ENCODE data around the gene FBXO34. TPM values are rescaled to one million over a fixed set of nuclear protein-coding genes. Genes with fewer than 3 reads are reported as not detected.

The FBXO34 gene
- total and polyA plus RNA-seq, 2 of the 13 experiments (the other 11 are each of a cell fraction or from before 2014, with no cell fraction given): 8.8 to 13.5 TPM

DNA sequence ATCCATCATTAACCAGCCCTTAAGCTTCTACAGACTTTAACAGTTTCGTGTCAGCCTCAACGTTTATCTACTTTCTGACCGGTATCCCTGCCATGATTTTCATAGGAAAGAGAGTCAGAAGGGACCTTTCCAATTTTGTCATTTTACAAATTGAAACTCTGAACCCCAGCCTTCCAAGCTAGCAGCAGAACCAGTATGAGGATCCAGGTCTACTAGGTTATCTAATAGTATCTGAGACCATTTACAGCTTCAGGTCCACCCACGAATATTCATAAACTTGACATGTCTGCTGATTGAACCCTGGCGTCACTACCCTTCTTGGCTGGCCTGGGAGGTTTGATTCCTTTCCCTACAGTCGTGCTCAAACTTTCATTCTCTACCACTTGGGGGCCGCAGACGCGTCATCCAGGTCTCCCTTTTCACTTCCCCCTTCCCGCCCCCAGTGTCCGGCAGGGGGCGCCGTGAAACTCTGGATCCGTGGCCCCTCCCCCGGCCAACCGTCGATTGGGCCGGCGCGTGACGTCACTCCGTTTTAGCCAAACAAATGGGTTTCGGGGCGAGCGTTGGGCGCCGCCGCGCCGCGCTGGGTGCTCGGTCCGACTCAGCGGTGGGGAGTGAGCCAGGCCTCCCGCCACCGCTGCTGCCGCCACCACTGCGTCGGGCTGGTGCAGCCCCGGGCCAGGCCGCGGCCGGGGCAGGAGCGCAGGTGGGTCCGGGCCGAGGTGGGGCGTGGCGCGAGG, at the start of gene FBXO34 (continued):
- TF ChIP-seq, protein P1, sequence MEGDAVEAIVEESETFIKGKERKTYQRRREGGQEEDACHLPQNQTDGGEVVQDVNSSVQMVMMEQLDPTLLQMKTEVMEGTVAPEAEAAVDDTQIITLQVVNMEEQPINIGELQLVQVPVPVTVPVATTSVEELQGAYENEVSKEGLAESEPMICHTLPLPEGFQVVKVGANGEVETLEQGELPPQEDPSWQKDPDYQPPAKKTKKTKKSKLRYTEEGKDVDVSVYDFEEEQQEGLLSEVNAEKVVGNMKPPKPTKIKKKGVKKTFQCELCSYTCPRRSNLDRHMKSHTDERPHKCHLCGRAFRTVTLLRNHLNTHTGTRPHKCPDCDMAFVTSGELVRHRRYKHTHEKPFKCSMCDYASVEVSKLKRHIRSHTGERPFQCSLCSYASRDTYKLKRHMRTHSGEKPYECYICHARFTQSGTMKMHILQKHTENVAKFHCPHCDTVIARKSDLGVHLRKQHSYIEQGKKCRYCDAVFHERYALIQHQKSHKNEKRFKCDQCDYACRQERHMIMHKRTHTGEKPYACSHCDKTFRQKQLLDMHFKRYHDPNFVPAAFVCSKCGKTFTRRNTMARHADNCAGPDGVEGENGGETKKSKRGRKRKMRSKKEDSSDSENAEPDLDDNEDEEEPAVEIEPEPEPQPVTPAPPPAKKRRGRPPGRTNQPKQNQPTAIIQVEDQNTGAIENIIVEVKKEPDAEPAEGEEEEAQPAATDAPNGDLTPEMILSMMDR (CRISPR knock-in tag; IDR thresholded peaks at IDR 0.05): peak; percentile 99
- TF ChIP-seq KDM2A (CRISPR knock-in tag; IDR thresholded peaks at IDR 0.05; ENCODE audit: borderline replicate concordance, low read depth) (peak; percentile 87), ZBTB10 (CRISPR knock-in tag; IDR thresholded peaks at IDR 0.05; ENCODE audit: borderline replicate concordance) (peak; percentile 80; the same call in 1 of the 2 replicates), SOX6 (IDR thresholded peaks at IDR 0.05) (no peak), SOX6 (CRISPR knock-in tag; IDR thresholded peaks at IDR 0.05) (peak; percentile 47), ZNF644 (CRISPR knock-in tag; IDR thresholded peaks at IDR 0.05; ENCODE audit: low read depth) (peak; percentile 55; the same call in 1 of the 2 replicates), ZNF619 (CRISPR knock-in tag; IDR thresholded peaks at IDR 0.05) (no peak), ZEB1 (IDR thresholded peaks at IDR 0.05; ENCODE audit: insufficient replicate concordance, low read depth) (no peak), KLF9 (CRISPR knock-in tag; IDR thresholded peaks at IDR 0.05; ENCODE audit: low read depth) (no peak), SMAD9 (CRISPR knock-in tag; IDR thresholded peaks at IDR 0.05) (no peak), HNF4G (IDR thresholded peaks at IDR 0.05; ENCODE audit: borderline replicate concordance, low read depth, low read length) (no peak), HNF4G (CRISPR knock-in tag; IDR thresholded peaks at IDR 0.05; ENCODE audit: borderline replicate concordance, low read depth) (no peak), HNF4A (CRISPR knock-in tag; IDR thresholded peaks at IDR 0.05) (peak; percentile 4; the same call in 1 of the 2 replicates), ZZZ3 (CRISPR knock-in tag; IDR thresholded peaks at IDR 0.05; ENCODE audit: borderline replicate concordance) (no peak), MAZ (IDR thresholded peaks at IDR 0.05; ENCODE audit: borderline replicate concordance, low read depth, low read length) (peak; percentile 63; the same call in 1 of the 2 replicates), MAZ (CRISPR knock-in tag; IDR thresholded peaks at IDR 0.05; ENCODE audit: low read depth) (peak; percentile 74), ZFY (CRISPR knock-in tag; IDR thresholded peaks at IDR 0.05) (peak; percentile 87; the same call in 1 of the 2 replicates), YEATS2 (CRISPR knock-in tag; IDR thresholded peaks at IDR 0.05; ENCODE audit: borderline replicate concordance) (peak; percentile 75; the same call in 1 of the 2 replicates), ZNF788 (CRISPR knock-in tag; IDR thresholded peaks at IDR 0.05; ENCODE audit: borderline replicate concordance) (0 out of 2 replicates have a peak, but pooled peaks have one; percentile 74), PBX2 (CRISPR knock-in tag; IDR thresholded peaks at IDR 0.05) (0 out of 2 replicates have a peak, but pooled peaks have one; percentile 6)
- TF ChIP-seq, protein P2, sequence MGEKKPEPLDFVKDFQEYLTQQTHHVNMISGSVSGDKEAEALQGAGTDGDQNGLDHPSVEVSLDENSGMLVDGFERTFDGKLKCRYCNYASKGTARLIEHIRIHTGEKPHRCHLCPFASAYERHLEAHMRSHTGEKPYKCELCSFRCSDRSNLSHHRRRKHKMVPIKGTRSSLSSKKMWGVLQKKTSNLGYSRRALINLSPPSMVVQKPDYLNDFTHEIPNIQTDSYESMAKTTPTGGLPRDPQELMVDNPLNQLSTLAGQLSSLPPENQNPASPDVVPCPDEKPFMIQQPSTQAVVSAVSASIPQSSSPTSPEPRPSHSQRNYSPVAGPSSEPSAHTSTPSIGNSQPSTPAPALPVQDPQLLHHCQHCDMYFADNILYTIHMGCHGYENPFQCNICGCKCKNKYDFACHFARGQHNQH (CRISPR knock-in tag; IDR thresholded peaks at IDR 0.05): peak; percentile 78; the same call in 1 of the 2 replicates
- TF ChIP-seq, protein P3, sequence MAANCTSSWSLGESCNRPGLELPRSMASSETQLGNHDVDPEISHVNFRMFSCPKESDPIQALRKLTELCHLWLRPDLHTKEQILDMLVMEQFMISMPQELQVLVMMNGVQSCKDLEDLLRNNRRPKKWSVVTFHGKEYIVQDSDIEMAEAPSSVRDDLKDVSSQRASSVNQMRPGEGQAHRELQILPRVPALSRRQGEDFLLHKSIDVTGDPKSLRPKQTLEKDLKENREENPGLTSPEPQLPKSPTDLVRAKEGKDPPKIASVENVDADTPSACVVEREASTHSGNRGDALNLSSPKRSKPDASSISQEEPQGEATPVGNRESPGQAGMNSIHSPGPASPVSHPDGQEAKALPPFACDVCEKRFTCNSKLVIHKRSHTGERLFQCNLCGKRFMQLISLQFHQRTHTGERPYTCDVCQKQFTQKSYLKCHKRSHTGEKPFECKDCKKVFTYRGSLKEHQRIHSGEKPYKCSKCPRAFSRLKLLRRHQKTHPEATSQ (CRISPR knock-in tag; IDR thresholded peaks at IDR 0.05; ENCODE audit: borderline replicate concordance): no peak

All from HepG2 (cell line).